HG02852 (cell line): ENCODE measurements around the gene DAPK3.
"Not testable (repeated sequence)": the region's sequence is repeated elsewhere in the genome, so short reads cannot be mapped to it uniquely, and the experiment has no call there.

Experiments
- ATAC-seq: cut with Tn5 transposase; IDR thresholded peaks from one replicate; pipeline ENCODE4 v1.9.1; 2021; ENCODE audit warnings: mild to moderate bottlenecking, moderate library complexity; ENCODE audit not compliant: unreplicated experiment

Gene DAPK3

DNA sequence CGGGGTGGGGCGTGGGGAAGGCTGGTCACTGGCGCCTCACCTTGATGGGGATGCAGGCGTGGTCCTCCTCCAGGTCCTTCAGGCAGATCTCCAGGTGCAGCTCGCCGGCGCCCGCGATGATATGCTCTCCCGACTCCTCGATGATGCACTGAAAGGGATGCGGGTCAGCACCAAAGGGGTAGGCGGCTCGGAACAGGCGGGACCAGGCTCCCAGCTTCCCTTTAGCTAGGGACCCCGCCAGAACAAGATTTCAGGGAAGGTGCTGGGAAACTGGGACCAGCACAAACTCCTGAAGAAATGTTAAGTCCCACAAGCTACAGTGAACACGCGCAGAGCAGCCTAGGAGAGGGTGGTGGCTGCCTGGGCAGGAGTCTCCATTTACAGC lies 8.4 kb upstream of the DAPK3 start:
- ATAC-seq: no peak

DNA sequence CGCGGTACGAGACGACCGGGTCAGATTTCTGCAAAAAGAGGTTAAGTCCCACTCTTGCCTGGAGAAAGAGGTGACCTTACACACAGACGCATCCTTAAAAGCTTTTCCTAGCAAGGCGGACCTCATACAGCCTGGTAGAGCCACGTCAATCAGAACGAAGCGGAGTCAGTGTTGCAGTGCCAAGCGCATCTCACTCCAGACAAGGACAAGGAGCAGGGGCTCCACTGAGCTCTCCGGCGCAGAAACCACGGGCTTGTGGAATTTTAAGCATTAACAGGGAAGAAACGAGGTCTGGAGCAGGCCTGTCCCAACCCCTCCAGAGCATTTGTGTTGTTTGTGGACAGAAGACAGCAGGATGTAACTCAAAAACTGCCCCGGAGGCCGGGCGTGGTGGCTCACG lies 7.2 kb upstream of the DAPK3 start:
- ATAC-seq: no peak

- no peak for ATAC-seq
Measured at GRCh38 chr19:3977242-3978143, 6.6 kb upstream of the DAPK3 start.

- no peak for ATAC-seq
Measured at GRCh38 chr19:3976495-3977241, 5.8 kb upstream of the DAPK3 start.

GRCh38 chr19:3975637-3976087 lies 4.8 kb upstream of the DAPK3 start:
- no peak for ATAC-seq

DNA sequence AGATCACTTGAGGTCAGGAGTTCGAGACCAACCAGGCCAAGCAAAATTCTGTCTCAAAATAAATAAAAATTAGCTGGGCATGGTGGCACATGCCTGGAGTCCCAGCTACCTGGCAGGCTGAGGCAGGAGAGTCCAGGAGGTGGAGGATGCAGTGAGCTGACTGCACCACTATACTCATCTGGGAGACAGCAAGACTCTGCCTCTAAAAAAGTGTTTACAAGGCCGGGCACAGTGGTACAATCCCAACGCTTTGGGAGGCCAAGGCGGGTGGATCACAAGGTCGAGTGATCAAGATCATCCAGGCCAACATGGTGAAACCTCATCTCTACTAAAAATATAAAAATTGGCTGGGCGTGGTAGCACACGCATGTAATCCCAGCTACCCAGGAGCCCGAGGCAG lies 4.2 kb upstream of the DAPK3 start:
- ATAC-seq: no peak

DNA sequence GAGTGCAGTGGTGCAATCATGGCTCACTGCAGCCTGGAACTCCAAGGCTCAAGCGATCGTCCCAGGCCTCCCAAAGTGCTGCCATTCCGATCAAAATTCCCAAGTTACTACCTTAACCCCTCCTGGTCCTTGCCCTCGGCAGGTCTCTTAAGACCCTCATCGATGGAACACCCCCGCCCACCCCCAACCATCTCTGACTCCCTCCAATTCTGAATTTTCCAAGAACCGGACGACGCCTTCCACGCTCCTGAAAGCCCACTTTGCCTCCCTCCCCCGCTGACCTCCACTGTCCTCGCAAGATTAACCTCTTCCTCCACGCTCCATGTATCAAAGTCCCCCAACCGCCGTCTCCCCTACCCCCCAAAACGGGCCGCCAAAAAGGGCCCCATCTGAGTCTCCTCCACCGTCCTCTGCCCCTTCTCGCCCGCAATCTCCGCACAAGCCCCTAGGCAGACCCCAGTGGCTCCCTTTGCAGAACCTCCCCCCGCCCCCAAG lies 539 bp downstream of the DAPK3 start:
- ATAC-seq: no peak

- ATAC-seq: no peak
Measured at GRCh38 chr19:3969435-3970312, 1.2 kb downstream of the DAPK3 start.

GRCh38 chr19:3968556-3969434 lies 2.1 kb downstream of the DAPK3 start:
- ATAC-seq: no peak

DNA sequence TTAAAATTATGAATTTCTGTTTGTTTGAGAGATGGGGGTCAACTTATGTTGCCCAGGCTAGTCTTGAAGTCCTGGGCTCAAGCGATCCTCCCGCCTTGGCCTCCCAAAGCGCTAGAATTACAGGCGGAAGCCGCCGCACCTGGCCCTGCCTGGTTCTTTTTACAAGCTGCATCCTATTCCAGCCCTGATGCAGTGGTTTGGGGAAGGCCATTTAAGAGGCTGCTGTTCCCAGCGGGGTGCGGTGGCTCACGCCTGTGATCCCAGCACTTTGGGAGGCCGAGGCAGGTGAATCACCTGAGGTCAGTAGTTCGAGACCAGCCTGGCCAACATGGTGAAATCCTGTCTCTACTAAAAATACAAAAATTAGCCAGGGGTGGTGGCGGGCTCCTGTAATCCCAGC lies 2.9 kb downstream of the DAPK3 start:
- ATAC-seq: not testable (repeated sequence)

DNA sequence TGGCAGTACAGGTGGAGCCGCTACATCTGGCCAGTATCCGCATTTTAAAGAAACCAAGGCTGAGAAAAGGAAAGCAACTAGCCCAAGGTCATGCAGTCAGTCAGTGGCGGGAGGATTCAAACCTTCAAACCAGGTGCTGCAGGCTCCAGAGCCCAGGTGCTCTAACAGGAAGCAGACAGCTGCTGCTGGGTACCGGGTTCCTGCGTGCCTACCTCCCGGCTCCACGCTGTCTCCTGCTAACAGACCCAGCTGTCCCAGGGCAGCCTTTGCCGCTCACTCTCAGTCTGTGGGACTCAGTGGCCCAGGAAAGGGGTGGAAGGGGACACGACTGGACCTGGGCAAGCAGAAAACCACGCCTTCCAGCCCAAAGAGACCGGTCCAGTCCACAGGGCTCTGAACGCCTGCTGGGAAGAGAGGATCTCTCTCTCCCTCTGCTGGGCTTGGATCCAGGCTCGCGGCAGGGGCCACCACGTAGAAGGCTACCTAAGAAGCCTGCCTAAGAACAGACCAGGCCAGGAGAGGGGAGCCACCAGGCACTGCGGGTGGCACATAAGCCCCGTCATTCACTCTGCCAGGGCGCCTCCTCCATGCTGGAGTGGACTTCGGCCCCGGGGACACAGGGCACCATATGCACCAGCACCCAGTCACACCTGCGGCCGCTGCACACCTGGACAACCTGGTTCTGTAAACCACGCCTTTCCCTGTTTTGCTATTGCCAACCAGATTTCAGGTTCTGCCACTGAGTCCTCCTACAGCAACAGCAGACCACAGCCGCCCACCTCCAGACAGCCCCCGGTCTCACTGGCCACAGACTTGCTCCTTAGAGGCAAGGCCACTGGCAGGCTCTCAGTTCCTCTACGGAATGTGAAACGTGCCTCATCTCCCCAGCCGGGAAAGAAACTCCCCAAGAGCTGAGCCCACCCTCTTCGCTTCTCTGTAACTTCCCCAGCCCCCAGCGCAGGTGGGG lies 4.6 kb downstream of the DAPK3 start:
- ATAC-seq: no peak

DNA sequence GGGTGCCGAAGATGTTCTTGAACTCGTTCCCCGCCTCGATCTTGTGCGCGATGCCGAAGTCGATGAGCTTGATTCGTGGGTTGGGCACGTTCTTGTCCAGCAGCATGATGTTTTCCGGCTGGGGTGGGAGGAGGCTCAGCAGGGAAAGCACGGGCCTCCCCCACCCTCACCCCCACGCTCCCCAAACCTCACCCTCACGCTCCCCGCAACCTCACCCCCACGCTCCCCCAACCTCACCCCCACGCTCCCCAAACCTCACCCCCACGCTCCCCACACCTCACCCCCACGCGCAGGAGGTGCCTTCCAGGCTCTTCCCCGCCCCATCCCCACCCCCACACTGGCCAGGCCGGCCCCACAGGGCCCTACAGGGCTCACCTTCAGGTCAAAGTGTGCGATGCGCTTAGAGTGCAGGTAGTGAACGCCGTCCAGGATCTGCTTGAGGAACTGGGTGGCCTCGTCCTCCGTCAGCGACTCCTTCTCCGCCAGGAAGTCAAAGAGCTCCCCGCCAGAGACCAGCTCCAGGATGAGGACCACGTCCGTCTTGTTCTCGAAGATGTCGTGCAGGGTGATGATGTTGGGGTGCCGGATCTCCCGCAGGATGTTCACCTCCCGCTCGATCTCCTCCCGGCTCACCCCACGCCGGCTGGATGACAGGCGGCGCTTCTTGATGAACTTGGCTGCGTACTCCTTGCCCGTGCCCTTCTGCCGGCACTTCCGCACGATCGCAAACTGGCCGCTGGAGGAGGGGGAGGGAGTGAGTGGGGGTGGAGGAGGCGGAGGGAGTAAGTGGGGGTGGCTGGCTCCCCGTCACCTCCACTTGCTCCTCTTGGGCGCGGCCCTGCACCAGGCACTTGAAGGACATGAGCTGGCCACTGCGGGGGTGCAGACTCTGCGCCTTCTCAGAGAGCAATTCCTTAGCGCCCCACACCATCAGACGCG lies 6.4 kb downstream of the DAPK3 start:
- no peak for ATAC-seq

GRCh38 chr19:3963458-3964255 lies 7.2 kb downstream of the DAPK3 start:
- ATAC-seq: no peak

- no peak for ATAC-seq
Measured at GRCh38 chr19:3961007-3961406, 9.9 kb downstream of the DAPK3 start.

GRCh38 chr19:3959766-3960131 lies 11.2 kb downstream of the DAPK3 start:
- ATAC-seq: no peak

DNA sequence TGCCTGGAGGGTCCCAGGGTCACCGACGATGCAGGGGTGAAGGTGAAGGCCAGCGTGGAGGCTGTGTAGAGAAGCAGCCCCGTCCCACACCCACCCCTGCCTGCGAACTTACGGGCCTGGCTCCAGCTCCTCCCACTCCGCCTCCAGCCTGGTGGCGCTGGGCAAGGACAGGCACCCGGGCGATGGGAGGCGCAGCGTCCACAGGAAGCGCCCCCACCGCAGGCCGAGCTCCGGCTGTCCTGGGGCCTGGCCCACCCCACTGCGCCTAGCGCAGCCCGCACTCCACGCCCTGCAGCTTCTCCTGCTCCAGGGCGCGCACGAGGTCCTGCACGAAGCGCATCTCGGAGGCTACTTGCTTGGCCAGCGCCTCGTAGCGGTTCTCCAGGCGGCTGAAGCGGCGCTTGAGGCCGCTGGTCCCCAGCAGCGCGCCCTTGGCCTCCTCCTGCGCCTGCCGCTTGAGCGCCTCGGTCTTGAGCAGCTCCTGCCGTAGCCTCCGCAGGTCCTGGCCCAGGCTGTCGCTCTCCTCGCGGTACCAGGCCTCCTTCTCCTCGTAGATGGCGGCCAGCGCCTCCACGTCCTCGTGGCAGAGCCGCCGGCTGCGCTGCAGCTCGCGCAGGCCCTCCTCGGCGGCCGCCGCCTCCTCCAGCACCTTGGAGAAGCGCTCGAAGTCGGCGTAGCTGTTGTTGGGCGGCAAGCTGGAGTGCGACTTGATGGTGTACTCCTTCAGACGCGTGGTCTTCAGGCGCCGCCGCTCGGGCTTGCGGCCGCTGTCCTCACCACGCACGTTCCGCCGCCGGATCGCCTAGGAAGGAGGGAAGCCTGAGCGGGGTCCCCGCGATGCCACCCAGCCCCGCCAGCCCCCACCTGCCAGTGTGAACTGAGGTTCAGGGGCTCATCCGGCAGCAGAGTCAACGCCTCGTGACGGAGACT lies 11.8 kb downstream of the DAPK3 start:
- no peak for ATAC-seq
